Neutrophil (primary cell): Measurements from ENCODE around the gene RHBDD1.
"Not testable (repeated sequence)": the region's sequence is repeated elsewhere in the genome, so short reads cannot be mapped to it uniquely, and the experiment has no call there.

ENCODE experiments used
- H3K27ac ChIP-seq: fragments of 200-600 bp; sonication (generic); 2 replicates; pipeline ENCODE4 v1.5.1; 2016; ENCODE audit warnings: mild to moderate bottlenecking, moderate library complexity
- H3K27me3 ChIP-seq: fragments of 200-600 bp; sonication (generic); 2 replicates; pipeline ENCODE4 v1.6.0; 2016; ENCODE audit warnings: mild to moderate bottlenecking
- H3K36me3 ChIP-seq: fragments of 200-600 bp; sonication (generic); 2 replicates; pipeline ENCODE4 v1.5.1; 2017
- H3K4me1 ChIP-seq, 2 experiments: fragments of 200-600 bp in 1 of 2; sonication (generic) in 1 of 2; 1 replicate in 1 of 2; 2 replicates in 1 of 2; pipeline versions ENCODE4 v1.5.1 to v1.6.1; 2013 to 2016; ENCODE audit warnings: low read depth in 1 of 2, low read length in 1 of 2, mild to moderate bottlenecking in 1 of 2, moderate library complexity in 1 of 2; ENCODE audit not compliant: control insufficient read depth in 1 of 2, insufficient read depth in 1 of 2
- H3K4me3 ChIP-seq, 2 experiments: fragments of 200-600 bp in 1 of 2; sonication (generic) in 1 of 2; 1 replicate in 1 of 2; 2 replicates in 1 of 2; pipeline ENCODE4 v1.5.1; 2013 to 2016; ENCODE audit warnings: low read depth in 1 of 2, low read length in 1 of 2, mild to moderate bottlenecking in 1 of 2, moderate library complexity in 1 of 2
- H3K9me3 ChIP-seq: fragments of 200-600 bp; sonication (generic); 2 replicates; pipeline ENCODE4 v1.5.1; 2016
- TF ChIP-seq, protein P1 (sequence below): fragments of 200-600 bp; sonication (generic); IDR thresholded peaks from 2 replicates; pipeline ENCODE4 v1.5.1; 2016; ENCODE audit warnings: antibody characterized with exemption

Gene RHBDD1

DNA sequence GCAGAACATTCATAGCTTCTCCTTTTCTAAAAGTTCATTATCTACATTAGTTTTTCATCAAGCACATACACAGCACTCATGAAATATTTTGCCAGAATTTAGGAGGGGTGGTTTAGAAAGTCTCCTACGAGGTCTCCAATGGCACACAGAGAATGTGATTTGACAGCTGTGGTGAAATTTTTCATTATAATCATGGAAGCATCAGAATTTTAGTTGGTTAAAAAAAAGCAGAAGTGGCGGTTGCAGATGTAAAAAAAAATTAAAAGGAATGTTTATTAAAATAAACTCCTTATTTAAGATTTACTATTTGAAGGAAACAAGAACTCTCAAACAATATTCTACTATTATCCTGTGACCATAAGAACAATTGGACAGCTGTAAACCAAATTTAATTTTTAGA, 10.8 kb upstream of the RHBDD1 start:
- H3K36me3 ChIP-seq = no peaks in the 10 kb centered on the region
- no peaks in the 10 kb centered on the region for H3K9me3 ChIP-seq
- H3K27ac ChIP-seq = no peak overlapping the region
- H3K4me3 ChIP-seq = no peak overlapping the region
- no peaks in the 10 kb centered on the region for H3K4me1 ChIP-seq
- TF ChIP-seq, protein P1, sequence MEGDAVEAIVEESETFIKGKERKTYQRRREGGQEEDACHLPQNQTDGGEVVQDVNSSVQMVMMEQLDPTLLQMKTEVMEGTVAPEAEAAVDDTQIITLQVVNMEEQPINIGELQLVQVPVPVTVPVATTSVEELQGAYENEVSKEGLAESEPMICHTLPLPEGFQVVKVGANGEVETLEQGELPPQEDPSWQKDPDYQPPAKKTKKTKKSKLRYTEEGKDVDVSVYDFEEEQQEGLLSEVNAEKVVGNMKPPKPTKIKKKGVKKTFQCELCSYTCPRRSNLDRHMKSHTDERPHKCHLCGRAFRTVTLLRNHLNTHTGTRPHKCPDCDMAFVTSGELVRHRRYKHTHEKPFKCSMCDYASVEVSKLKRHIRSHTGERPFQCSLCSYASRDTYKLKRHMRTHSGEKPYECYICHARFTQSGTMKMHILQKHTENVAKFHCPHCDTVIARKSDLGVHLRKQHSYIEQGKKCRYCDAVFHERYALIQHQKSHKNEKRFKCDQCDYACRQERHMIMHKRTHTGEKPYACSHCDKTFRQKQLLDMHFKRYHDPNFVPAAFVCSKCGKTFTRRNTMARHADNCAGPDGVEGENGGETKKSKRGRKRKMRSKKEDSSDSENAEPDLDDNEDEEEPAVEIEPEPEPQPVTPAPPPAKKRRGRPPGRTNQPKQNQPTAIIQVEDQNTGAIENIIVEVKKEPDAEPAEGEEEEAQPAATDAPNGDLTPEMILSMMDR = no peak
- peaks cover 8% of the 10 kb centered on the region for H3K27me3 ChIP-seq

DNA sequence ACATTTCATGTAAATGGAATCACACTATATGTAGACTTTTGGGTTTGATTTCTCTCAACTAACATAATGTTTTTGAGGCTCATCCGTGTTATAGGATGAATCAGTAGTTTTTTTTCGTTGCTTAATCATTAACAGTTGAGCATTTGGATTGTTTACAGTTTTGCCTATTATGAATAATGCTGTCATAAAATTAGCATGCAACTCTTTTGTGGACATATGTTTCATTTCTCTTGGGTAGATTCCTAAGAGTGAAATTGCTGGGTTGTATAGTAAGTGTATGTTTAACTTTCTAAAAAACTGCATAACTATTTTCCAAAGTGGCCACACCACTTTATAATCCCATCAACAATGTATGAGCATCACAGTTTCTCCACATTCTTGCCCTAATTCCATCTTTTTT, 7.7 kb upstream of the RHBDD1 start:
- Histone ChIP-seq H3K27ac (no peak overlapping the region), H3K4me3 (no peak overlapping the region), H3K36me3 (no peaks in the 10 kb centered on the region), H3K4me1 (no peaks in the 10 kb centered on the region), H3K27me3 (peaks cover 8% of the 10 kb centered on the region), H3K9me3 (no peaks in the 10 kb centered on the region)
- TF ChIP-seq, protein P1 = no peak

DNA sequence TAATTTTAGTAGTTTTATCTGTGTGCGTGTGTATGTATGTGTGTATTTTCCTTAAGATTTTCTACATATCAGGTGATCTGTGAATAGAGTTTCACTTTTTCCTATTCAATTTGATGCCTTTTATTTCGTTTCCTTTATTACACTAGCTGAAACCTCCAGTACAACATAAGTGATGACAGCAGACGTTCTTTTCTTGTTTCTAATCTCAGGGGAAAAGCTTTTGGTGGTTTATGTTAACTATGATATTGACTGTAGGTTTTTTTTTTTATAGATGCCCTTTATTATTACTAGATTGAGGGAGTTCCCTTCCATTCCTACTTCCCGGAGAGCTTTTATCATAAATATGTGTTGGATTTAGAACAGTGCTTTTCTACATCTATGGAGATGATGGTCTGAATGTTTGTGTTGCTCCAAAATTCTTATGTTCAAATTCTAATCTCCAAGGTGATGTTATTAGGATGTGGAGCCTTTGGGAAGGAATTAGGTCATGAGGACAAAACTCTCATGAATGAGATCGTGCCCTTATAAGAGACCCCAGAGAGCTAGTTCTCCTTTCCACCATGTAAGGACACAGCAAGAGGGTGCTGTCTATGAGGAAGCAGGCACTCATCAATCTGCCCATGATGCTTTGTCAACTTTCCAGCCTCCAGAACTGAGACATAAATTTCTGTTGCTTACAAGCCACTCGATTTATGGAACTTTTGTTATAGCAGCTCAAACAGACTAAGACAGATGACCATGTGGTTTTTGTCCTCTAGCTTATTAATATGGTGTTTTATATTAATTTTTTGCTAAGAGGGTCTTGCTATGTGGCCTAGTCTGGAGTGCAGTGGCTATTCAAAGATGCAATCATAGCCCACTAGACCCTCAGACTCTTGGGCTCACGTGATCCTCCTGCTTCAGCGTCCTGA, 5.9 kb upstream of the RHBDD1 start:
- Histone ChIP-seq H3K9me3 (no peaks in the 10 kb centered on the region), H3K27ac (no peak overlapping the region), H3K4me1 (peaks cover under 1% of the 10 kb centered on the region in 2 experiments), H3K4me3 (no peak overlapping the region), H3K27me3 (no peaks in the 10 kb centered on the region), H3K36me3 (no peaks in the 10 kb centered on the region)
- TF ChIP-seq, protein P1 = no peak

DNA sequence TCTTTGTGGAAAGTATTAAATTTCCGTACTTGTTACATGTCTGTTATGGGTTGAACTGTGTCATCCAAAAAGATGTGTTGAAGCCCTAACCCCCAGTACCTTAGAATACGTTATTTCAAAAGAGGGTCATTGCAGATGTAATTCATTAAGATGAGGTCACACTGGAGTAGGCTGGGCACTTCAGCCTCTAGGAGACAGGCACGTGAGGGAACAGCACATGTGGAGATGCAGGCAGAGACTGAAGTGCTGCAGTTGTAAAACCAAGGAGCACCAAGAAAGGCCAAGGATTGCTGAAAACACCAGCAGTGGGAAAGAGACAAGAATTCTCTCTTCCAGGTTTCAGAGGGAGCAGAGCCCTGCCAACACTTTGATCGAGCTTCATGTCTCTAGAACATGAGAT, 4.6 kb upstream of the RHBDD1 start:
- TF ChIP-seq, protein P1 = no peak

DNA sequence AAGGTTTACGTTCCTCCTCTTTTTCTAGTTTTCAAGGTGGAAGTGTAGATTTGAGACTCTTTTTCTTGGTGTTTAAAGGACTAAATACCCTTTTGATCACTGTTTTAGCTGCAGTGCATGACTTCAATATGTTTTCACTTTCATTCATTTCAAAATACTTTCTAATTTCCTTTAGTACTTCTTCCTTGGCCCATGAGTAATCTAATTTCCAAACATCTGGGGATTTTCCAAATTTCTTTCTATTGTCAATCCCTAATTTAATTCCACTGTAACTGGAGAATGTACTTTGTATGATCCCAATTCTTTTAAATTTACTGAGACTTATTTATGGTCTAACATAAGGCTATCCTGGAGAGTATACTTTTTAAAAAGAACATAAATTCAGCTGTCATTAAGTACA, 3.8 kb upstream of the RHBDD1 start:
- no peaks in the 10 kb centered on the region for H3K36me3 ChIP-seq
- no peak overlapping the region for H3K4me3 ChIP-seq
- H3K4me1 ChIP-seq = peaks cover 13 to 14% of the 10 kb centered on the region in 2 experiments
- H3K27me3 ChIP-seq = no peaks in the 10 kb centered on the region
- H3K27ac ChIP-seq = no peak overlapping the region
- no peaks in the 10 kb centered on the region for H3K9me3 ChIP-seq
- TF ChIP-seq, protein P1 = no peak

More for the DNA sequence above, 4.6 kb upstream of the RHBDD1 start:
- Histone ChIP-seq H3K27ac (no peak overlapping the region), H3K9me3 (no peaks in the 10 kb centered on the region), H3K36me3 (no peaks in the 10 kb centered on the region), H3K27me3 (no peaks in the 10 kb centered on the region), H3K4me3 (no peak overlapping the region), H3K4me1 (peaks cover 7% of the 10 kb centered on the region in 2 experiments)

DNA sequence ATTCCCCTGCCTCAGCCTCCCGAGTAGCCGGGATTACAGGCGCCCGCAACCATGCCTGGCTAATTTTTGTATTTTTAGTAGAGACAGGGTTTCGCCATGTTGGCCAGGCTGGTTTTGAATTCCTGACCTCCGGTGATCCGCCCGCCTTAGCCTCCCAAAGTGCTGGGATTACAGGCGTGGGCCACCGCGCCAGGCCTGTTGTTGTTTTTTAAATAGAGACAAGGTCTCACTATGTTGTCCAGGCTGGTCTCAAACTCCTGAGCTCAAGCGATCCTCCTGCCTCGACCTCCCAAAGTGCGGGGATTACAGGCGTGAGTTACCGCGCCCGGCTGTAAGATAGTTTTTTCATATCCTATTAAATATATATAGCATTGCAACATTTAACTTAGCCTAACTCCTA, 974 bp upstream of the RHBDD1 start:
- not testable (repeated sequence) for H3K36me3 ChIP-seq, H3K27me3 ChIP-seq, H3K9me3 ChIP-seq, H3K27ac ChIP-seq
- H3K4me1 ChIP-seq = peaks cover 15 to 19% of the 10 kb centered on the region in 2 experiments
- peak overlapping the region; percentile 78 to 84 for H3K4me3 ChIP-seq
